NCI-H1436 treated with DMSO at 0.1 percent for 48 hours (cell line): Measurements from ENCODE around the gene ADH1B.
"Not testable (repeated sequence)": the region's sequence is repeated elsewhere in the genome, so short reads cannot be mapped to it uniquely, and the experiment has no call there.

Source experiments
- DNase-seq: peaks from one replicate; lab custom pipeline; 2025; lab: John Stamatoyannopoulos, UW

ADH1B gene

DNA sequence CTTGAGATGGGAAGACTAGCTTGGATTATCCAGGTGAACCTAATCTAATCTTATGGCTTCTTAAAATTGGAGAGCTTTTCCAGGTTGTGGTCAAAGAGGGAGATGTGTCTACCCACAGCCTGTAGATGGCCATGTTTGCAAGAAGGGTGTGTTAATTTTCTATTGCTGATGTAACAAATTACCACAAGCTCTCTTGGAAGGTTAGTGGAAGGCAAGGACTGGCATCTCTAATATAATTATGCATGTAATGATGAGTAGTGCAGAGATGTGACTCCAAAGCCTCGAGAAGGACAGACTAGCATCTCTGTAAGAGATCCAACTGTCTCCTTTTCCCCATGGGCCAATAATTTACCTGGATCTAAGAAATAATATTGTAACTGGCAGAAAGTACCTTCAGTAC lies 3.2 kb upstream of the ADH1B start:
- DNase-seq = no peak

DNA sequence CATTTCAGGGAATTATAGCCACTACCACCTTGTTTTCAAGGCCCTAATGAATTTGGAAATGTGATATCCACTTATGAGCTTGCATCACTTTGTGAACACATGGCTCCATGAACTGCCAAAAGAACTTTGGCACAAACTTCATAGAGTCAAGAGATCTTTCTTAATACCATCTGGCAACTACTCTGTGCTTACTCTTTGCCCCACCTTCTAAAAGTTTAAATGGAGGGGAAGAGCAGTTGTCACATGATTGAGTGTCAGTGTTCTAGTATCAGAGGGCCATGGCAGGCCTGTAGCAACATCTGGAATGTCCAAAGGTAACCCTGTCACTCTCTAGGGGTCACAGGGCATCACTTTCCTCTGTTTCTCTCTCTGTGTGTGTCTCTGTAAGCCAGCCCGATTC lies 2.6 kb upstream of the ADH1B start:
- no peak for DNase-seq

GRCh38 chr4:99317811-99318210 lies 3.4 kb downstream of the ADH1B start:
- not testable (repeated sequence) for DNase-seq

GRCh38 chr4:99317354-99317753 lies 3.8 kb downstream of the ADH1B start:
- DNase-seq = no peak

- no peak for DNase-seq
These were observed 5.4 kb downstream of the ADH1B start for GRCh38 chr4:99315839-99316238.

DNA sequence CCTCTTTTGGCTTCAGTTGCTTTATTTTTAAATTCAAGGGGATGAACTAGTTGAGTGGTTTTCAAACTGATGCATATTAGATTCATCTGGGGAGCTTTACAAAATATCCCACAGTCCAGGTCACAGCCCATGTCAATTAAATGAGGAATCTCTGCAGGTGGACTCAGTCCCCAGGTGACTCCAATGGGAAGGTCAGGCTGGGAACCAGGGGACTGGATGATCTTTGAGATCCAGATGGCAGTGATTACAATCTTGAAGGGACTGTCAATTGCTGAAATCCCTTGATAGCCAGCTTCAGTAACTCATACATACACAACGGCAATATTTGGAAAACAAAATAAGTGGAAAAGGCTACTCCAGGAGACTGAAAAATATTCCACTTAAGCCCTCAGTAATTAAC lies 7.0 kb downstream of the ADH1B start:
- DNase-seq = no peak

- no peak for DNase-seq
These were observed 10.8 kb downstream of the ADH1B start for GRCh38 chr4:99310389-99310788.

GRCh38 chr4:99305638-99306400 lies 15.4 kb downstream of the ADH1B start:
- no peak for DNase-seq

- DNase-seq = no peak
These were observed 19.6 kb downstream of the ADH1B start for GRCh38 chr4:99301376-99302164.

DNA sequence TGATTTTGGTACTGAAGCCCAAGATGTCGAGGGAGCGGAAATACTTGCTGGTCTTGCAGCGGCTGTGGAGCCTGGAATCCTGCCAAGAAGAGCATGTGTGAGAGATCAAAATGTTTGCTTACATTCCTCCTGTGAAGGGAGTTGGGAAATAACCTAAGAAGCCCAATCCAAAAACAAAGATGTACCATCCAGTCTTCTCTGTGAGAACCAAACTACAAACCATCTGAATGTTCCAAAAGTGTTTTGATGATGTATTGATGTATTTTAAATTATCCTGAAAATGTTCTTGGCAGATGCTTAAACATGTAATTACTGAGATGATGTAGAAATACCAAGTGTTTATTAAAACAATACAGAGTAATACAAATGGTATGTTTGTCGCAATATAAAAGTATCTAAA lies 20.3 kb downstream of the ADH1B start:
- no peak for DNase-seq

DNA sequence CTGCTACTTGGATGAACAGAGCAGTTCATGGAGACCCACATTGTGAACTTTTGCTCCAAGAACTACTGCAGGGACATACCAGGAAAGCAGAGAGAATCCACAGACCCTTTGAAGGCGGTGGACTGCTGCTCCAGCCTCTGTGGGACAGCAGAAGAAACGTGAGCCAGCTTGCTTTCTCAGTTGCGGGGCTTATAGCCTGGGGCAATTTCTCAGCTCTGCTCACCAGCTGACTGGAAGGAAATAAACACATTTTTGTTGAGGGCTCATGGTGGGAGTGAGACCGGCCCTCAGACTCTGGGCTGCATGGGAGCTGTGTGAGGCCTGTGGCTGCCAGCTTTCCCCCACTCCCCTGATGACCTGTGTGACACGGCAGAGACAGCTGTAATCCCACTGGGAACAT lies 27.8 kb downstream of the ADH1B start:
- DNase-seq = no peak

DNA sequence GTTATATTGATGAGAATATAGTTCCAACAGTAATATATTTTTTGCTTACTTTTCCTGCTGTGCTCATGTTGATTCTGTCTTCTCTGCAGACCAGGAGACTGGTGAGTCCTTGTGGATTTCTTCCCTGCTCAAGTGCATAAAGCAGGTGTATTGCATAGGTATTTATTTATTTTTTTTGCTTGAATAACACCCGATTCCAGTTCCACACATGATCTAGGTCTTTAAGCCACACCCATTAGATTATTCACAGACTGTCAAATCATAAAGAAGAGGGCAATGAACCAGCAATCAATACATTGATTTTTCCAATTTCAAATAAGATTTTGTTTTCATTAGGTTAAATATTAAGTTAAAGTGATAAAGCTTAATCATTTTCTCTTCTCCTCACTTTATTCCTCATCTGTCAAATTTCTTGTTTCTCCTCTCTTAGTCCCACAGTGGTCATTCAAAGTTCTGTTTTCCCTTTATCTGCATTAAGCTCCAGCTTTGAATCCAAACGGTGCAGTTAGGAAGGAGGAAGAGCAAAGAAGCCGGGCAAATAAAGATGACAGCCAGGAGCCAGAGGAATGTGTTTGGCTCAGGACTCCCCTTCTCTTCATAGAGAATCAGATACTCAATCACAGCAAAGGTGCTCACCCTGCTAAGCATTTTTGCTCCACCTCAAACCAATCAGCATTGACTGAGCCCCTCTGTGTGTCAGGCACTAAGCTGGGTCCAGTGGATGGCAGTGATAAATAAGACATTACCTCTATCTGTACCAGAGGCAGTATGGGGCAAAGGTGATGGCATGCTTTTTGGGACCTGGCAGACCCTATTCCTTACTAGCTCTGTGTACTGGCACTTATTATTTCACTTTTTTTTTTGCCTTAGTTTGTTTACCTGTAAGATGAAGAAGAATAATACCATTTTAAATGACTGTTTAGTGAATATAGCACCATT lies 30.1 kb downstream of the ADH1B start, which contains the start of gene ADH1A:
ADH1A (minus strand) TSS at position 138 of the 939 bp plus-strand sequence; CDS start at position 67, 71 bp downstream.
- no peak for DNase-seq

DNA sequence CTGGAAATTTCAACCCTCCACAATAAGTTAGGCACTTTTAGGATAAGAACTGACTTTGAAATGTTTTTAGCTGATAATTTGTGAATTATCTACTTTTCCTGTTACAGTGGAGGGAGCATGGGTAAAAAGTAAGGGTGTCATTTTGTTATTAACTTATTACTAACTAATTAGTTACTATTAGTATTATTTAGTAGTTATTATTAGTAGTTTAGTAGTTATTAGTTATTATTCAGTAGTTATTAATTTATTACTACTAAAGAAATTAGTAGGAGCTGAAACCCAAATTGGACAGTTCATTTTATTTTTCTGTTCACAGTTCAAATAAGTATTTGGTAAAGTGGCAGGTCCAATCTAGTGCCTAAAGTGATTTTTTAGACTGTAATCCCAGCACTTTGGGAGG lies 35.8 kb downstream of the ADH1B start:
- no peak for DNase-seq

DNA sequence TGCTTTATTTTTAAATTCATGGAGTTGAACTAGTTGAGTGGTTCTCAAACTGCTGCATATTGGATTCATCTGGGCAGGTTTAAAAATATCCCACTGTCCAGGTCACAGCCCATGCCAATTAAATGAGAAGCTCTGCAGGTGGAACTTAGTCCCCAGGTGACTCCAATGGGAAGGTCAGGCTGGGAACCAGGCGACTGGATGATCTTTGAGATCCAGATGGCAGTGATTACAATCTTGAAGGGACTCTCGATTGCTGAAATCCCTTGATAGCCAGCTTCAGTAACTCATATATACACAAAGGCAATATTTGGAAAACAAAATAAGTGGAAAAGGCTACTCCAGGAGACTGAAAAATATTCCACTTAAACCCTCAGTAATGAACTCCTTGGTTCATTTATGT lies 38.5 kb downstream of the ADH1B start:
- no peak for DNase-seq

DNA sequence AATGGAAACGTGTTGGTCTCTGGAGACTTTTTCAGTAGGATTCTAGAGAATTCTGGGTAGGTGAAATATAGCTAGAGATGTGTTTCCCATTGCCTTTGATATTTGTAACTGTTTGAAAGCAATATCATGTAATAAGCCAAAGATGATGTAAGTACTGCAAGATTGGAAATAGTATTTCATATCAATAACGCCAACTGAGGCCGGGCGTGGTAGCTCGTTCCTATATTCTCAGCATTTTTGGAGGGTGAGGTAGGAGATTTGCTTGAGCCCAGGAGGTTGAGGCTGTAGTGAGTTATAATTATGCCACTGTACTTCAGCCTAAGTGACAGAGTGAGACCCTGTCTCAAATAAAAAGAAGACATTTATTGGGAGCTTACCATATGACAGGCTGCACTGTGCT lies 39.9 kb downstream of the ADH1B start:
- no peak for DNase-seq

GRCh38 chr4:99276417-99276816 lies 44.8 kb downstream of the ADH1B start:
- DNase-seq = no peak

DNA sequence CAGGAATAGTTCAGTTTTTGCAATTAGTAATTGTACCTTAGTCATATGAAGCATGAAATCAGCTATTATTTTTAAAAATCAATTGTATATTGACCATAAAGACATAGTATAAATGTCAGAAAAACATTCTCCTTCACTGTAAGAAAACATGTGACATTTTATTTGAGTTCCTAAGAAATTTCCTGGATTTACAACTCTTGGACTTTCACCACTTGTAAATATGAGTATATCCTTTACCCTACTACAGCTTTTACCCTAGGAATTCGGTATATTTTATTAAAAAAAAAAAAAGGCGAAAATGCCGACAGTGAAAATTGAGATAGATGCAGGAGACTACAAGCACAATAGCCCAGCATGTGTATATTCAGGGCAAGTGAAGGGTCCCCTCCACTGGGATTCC lies 45.3 kb downstream of the ADH1B start:
- no peak for DNase-seq

GRCh38 chr4:99275050-99275449 lies 46.2 kb downstream of the ADH1B start:
- no peak for DNase-seq

DNA sequence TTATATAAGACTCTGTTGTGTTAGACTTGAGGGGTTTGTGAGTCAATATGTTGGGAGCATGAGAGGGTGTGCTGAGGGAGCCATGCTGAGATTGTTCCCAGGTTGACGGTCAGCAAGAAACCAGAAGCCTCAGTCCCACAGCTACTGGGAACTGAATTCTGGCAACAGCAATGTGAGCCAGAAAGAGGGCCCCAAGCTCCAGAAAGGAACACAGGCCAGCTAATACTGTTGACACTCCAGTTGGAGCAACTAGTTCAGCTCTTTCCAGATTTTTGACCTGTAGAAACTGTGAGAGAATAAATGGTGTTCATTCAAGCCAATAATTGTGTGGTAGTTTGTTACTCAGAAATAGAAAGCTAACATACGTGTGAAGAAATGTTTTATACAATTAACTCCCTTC lies 47.5 kb downstream of the ADH1B start:
- no peak for DNase-seq

DNA sequence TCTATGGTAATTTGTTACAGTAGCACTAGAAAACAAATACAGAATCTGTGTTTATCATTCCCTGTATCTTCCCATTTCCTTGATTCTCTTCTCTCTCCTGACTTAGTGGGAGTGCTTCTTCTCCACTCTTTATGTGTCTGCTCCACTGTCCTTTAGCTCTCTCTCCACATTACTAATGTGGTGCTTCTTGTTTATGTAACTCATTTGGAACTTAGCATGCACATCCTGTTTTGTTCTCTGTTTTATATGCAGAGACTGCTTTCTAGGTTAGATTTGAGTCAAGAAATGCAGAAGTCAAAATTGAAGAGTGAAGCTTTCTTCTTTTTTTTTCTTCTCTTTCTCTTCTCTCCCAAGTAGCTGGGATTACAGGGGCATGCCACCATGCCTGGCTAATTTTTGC lies 56.3 kb downstream of the ADH1B start:
- DNase-seq = no peak
